Measurements from ENCODE around the gene DNAH8. TPM values are rescaled to one million over a fixed set of nuclear protein-coding genes. Genes with fewer than 3 reads are reported as not detected.

Gene DNAH8
- total RNA-seq, 4 donors from 2014 or later, result not detected

DNA sequence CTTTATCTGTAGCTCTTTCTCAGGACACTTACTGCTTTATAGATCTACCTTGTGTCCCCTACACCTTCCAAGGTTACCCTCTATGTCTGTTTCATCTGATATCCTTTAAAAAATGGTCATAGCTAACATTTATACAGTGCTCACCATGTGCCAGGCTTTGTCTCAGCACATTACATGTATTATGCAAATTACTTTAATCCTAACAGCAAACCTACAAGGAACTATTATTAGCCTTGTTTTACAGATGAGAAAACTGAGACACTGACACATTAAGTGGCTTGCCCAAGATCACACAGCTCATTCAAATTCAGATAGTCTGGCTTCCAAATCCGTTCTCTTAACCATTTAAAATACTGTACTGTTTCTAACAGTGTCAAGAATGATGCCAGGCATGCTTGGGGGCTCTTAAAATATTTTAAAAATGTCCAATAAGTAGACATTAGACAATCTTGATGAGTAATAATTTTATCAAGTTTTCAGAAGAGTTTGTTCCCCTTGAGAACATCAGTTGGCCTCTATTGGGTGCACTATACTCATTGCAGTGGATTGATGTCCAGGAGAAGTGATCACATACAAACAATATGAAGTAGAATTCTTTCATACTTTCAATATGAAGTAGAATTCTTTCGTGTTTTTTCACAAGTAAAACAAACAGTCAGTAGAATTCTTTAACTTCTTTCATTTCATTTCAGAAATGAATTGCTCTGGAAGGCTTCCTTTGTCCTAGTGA is 69.6 kb downstream of the DNAH8 start:
- H3K27ac ChIP-seq, result no peak overlapping the region
- H3K4me1 ChIP-seq, result no peaks in the 10 kb centered on the region
- no peak for ATAC-seq
- TF ChIP-seq, protein P1, sequence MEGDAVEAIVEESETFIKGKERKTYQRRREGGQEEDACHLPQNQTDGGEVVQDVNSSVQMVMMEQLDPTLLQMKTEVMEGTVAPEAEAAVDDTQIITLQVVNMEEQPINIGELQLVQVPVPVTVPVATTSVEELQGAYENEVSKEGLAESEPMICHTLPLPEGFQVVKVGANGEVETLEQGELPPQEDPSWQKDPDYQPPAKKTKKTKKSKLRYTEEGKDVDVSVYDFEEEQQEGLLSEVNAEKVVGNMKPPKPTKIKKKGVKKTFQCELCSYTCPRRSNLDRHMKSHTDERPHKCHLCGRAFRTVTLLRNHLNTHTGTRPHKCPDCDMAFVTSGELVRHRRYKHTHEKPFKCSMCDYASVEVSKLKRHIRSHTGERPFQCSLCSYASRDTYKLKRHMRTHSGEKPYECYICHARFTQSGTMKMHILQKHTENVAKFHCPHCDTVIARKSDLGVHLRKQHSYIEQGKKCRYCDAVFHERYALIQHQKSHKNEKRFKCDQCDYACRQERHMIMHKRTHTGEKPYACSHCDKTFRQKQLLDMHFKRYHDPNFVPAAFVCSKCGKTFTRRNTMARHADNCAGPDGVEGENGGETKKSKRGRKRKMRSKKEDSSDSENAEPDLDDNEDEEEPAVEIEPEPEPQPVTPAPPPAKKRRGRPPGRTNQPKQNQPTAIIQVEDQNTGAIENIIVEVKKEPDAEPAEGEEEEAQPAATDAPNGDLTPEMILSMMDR (IDR thresholded peaks at IDR 0.05 in 4 of 5, conservative IDR thresholded peaks at IDR 0.05 in 1 of 5), result no peak
- no peak for TF ChIP-seq POLR2A (IDR thresholded peaks at IDR 0.05)
- no peaks in the 10 kb centered on the region for H3K36me3 ChIP-seq
- H3K27me3 ChIP-seq, result no peaks in the 10 kb centered on the region
- H3K9me3 ChIP-seq, result no peaks in the 10 kb centered on the region
- no peak overlapping the region for H3K4me3 ChIP-seq
- intact Hi-C loops (cut with DNase I; ENCODE audit: low total_unique reads) (no loop called here), in situ Hi-C loops (cut with MboI; ENCODE audit: low sequenced_read_pairs in 4 of 4) (no loop called here)
- no peak for DNase-seq

DNA sequence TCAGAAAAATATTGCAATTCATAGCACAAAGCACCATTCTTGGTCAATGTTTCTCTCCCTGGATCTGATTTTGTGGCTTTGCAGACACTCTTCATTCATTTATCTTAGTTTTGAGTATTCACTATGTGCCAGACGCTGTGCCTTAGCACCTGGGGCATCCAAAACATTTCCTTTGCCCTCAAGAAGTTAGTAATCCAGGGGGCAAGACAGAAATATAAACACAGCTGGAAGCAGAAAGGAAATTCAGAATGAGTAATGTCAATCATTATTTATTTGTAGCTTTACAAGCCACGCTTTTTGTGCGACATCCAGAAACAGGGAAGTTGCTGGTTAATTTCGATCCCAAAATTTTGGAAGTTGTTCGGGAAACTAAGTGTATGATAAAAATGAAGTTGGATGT is 71.4 kb downstream of the DNAH8 start:
- H3K9me3 ChIP-seq, result no peaks in the 10 kb centered on the region
- DNase-seq, result no peak
- intact Hi-C loops (cut with DNase I; ENCODE audit: low total_unique reads) (no loop called here), in situ Hi-C loops (cut with MboI; ENCODE audit: low sequenced_read_pairs in 4 of 4) (no loop called here)
- H3K27ac ChIP-seq, result no peak overlapping the region
- TF ChIP-seq, protein P1 (IDR thresholded peaks at IDR 0.05 in 4 of 5, conservative IDR thresholded peaks at IDR 0.05 in 1 of 5), result no peak
- TF ChIP-seq POLR2A (IDR thresholded peaks at IDR 0.05), result no peak
- no peak overlapping the region for H3K4me3 ChIP-seq
- H3K27me3 ChIP-seq, result no peaks in the 10 kb centered on the region
- H3K36me3 ChIP-seq, result no peaks in the 10 kb centered on the region
- no peak for ATAC-seq
- H3K4me1 ChIP-seq, result no peaks in the 10 kb centered on the region

DNA sequence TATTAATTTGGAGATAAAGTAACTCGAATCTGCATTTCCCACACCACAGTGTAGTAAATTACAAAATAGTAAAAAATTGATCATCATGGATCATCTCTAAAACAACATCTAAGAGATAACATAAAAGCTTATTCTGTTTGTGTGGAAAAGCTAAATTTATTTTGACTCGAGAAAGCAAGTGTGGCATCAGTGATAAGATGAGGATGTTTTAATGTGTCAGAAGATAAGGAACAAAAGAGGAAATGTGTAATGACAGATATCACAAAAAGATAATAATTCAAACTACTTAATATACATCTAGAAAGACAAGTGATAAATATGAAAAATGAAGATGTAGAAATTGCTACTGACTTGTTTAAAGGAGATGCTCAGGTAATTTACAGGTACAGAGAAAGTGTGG is 74.1 kb downstream of the DNAH8 start:
- Histone ChIP-seq H3K27me3 (no peaks in the 10 kb centered on the region), H3K36me3 (no peaks in the 10 kb centered on the region), H3K4me3 (no peak overlapping the region), H3K4me1 (no peaks in the 10 kb centered on the region), H3K9me3 (no peaks in the 10 kb centered on the region), H3K27ac (no peak overlapping the region)
- no peak for DNase-seq
- no peak for ATAC-seq
- in situ Hi-C loops (cut with MboI; ENCODE audit: low sequenced_read_pairs in 4 of 4), result no loop called here
- TF ChIP-seq POLR2A (IDR thresholded peaks at IDR 0.05), result no peak
- TF ChIP-seq, protein P1 (IDR thresholded peaks at IDR 0.05 in 4 of 5, conservative IDR thresholded peaks at IDR 0.05 in 1 of 5), result no peak
- intact Hi-C loops (cut with DNase I; ENCODE audit: low total_unique reads), result no loop called here

DNA sequence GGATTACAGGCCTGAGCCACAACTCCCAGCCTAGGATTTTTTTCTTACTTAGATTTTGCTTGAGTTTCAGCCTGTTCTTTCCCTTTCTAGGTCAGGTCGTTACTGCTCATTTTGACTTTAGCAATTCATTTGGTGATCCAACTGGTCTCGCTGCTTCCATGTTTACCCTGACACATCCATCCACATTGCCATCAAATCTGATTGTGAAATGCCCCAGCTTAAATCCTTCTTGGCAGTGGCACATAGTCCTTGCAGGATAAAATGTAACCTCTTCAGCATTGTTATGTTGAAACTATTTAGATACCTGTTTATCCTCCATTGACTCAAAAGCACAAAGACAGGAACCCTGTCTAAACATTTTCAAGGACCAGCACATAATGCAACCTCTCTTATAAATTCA is 77.2 kb downstream of the DNAH8 start:
- TF ChIP-seq, protein P1 (IDR thresholded peaks at IDR 0.05 in 4 of 5, conservative IDR thresholded peaks at IDR 0.05 in 1 of 5), result no peak
- no peak for TF ChIP-seq POLR2A (IDR thresholded peaks at IDR 0.05)
- DNase-seq (no peak), ATAC-seq (no peak)
- H3K27me3 ChIP-seq, result peaks cover 0 to 1% (median 0%) of the 10 kb centered on the region in 3 donors
- H3K4me1 ChIP-seq, result no peaks in the 10 kb centered on the region
- no peak overlapping the region for H3K27ac ChIP-seq
- in situ Hi-C loops (cut with MboI; ENCODE audit: low sequenced_read_pairs in 4 of 4) (no loop called here), intact Hi-C loops (cut with DNase I; ENCODE audit: low total_unique reads) (no loop called here)
- H3K4me3 ChIP-seq, result no peak overlapping the region
- H3K9me3 ChIP-seq, result no peaks in the 10 kb centered on the region
- no peaks in the 10 kb centered on the region for H3K36me3 ChIP-seq

DNA sequence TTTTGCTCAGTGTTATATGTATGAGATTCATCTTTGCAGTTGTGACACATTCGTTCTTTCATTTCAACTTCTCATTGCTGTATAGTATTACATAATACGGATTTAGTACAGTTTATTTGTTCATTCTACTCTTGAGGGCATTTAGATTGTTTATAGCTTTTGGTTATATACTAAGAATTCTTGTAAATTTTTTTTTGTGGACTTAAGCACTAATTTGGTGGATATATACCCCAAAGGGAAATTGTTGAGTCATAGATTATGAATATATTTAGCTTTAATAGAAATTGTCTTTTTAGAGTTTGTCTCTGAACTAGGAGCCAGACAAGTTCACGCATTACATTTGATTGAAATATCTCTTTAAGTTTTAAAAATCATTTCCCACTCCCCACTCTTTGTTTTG is 79.6 kb downstream of the DNAH8 start:
- no peak for TF ChIP-seq POLR2A (IDR thresholded peaks at IDR 0.05)
- TF ChIP-seq, protein P1 (IDR thresholded peaks at IDR 0.05 in 4 of 5, conservative IDR thresholded peaks at IDR 0.05 in 1 of 5), result no peak

More for the DNA sequence above, 79.6 kb downstream of the DNAH8 start:
- H3K36me3 ChIP-seq, result no peaks in the 10 kb centered on the region
- H3K27me3 ChIP-seq, result peaks cover 0 to 3% (median 0%) of the 10 kb centered on the region in 3 donors
- no peak overlapping the region for H3K4me3 ChIP-seq
- no peak overlapping the region for H3K27ac ChIP-seq
- no peak for ATAC-seq
- no peaks in the 10 kb centered on the region for H3K4me1 ChIP-seq
- no peak for DNase-seq
- no peaks in the 10 kb centered on the region for H3K9me3 ChIP-seq
- intact Hi-C loops (cut with DNase I; ENCODE audit: low total_unique reads), result no loop called here
- in situ Hi-C loops (cut with MboI; ENCODE audit: low sequenced_read_pairs in 4 of 4), result no loop called here

Measured in gastrocnemius medialis (tissue), 4 donors.